Panc1 (cell line): ENCODE measurements around the gene RIMKLB.

Experiments used
- POLR2AphosphoS5 ChIP-seq: IDR thresholded peaks from 2 replicates; pipeline ENCODE4 v1.6.1; 2012; ENCODE audit warnings: mild to moderate bottlenecking, low read depth, low read length, moderate library complexity
- TCF7L2 ChIP-seq: IDR thresholded peaks from 2 replicates; pipeline ENCODE4 v1.6.1; 2011; ENCODE audit warnings: mild to moderate bottlenecking, low read depth, low read length, inconsistent platforms
- TF ChIP-seq, protein P1 (sequence below): fragments of 450-650 bp; IDR thresholded peaks from 2 replicates; pipeline ENCODE4 v1.5.1; 2017; ENCODE audit warnings: mild to moderate bottlenecking
- TF ChIP-seq, protein P2 (sequence below), 2 experiments: IDR thresholded peaks; 2 replicates each; pipeline ENCODE4 v1.6.1; 2011 to 2012; ENCODE audit warnings: low read depth in 2 of 2, control low read depth in 1 of 2, low read length in 1 of 2, mild to moderate bottlenecking in 1 of 2, moderate library complexity in 1 of 2; ENCODE audit not compliant: insufficient read depth in 1 of 2

- TF ChIP-seq, protein P1, sequence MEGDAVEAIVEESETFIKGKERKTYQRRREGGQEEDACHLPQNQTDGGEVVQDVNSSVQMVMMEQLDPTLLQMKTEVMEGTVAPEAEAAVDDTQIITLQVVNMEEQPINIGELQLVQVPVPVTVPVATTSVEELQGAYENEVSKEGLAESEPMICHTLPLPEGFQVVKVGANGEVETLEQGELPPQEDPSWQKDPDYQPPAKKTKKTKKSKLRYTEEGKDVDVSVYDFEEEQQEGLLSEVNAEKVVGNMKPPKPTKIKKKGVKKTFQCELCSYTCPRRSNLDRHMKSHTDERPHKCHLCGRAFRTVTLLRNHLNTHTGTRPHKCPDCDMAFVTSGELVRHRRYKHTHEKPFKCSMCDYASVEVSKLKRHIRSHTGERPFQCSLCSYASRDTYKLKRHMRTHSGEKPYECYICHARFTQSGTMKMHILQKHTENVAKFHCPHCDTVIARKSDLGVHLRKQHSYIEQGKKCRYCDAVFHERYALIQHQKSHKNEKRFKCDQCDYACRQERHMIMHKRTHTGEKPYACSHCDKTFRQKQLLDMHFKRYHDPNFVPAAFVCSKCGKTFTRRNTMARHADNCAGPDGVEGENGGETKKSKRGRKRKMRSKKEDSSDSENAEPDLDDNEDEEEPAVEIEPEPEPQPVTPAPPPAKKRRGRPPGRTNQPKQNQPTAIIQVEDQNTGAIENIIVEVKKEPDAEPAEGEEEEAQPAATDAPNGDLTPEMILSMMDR: no peak
- TF ChIP-seq TCF7L2: no peak
- no peak for TF ChIP-seq POLR2AphosphoS5
- TF ChIP-seq, protein P2, sequence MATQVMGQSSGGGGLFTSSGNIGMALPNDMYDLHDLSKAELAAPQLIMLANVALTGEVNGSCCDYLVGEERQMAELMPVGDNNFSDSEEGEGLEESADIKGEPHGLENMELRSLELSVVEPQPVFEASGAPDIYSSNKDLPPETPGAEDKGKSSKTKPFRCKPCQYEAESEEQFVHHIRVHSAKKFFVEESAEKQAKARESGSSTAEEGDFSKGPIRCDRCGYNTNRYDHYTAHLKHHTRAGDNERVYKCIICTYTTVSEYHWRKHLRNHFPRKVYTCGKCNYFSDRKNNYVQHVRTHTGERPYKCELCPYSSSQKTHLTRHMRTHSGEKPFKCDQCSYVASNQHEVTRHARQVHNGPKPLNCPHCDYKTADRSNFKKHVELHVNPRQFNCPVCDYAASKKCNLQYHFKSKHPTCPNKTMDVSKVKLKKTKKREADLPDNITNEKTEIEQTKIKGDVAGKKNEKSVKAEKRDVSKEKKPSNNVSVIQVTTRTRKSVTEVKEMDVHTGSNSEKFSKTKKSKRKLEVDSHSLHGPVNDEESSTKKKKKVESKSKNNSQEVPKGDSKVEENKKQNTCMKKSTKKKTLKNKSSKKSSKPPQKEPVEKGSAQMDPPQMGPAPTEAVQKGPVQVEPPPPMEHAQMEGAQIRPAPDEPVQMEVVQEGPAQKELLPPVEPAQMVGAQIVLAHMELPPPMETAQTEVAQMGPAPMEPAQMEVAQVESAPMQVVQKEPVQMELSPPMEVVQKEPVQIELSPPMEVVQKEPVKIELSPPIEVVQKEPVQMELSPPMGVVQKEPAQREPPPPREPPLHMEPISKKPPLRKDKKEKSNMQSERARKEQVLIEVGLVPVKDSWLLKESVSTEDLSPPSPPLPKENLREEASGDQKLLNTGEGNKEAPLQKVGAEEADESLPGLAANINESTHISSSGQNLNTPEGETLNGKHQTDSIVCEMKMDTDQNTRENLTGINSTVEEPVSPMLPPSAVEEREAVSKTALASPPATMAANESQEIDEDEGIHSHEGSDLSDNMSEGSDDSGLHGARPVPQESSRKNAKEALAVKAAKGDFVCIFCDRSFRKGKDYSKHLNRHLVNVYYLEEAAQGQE (IDR thresholded peaks at IDR 0.05; ENCODE audit: insufficient read depth in 1 of 2, low read depth in 2 of 2, low read length in 1 of 2): no peak
Observed at GRCh38 chr12:8692573-8692972, 5.2 kb upstream of the RIMKLB start.
